LNCaP clone FGC (cell line): ENCODE measurements around the gene SHISA7.

Source experiments
- DNase-seq: peaks from one replicate; pipeline ENCODE4 v3.0.0-alpha.2; 2011; ENCODE audit warnings: low read depth
- H3K4me3 ChIP-seq: 2 replicates; pipeline ENCODE4 v1.5.1; 2011; ENCODE audit warnings: mild to moderate bottlenecking, low read depth, low read length, control low read depth
- CTCF ChIP-seq: IDR thresholded peaks from 2 replicates; pipeline ENCODE4 v1.5.1; 2012; ENCODE audit warnings: mild to moderate bottlenecking; ENCODE audit not compliant: control insufficient read depth, insufficient read depth; ENCODE audit errors: extremely low read depth

SHISA7 gene

DNA sequence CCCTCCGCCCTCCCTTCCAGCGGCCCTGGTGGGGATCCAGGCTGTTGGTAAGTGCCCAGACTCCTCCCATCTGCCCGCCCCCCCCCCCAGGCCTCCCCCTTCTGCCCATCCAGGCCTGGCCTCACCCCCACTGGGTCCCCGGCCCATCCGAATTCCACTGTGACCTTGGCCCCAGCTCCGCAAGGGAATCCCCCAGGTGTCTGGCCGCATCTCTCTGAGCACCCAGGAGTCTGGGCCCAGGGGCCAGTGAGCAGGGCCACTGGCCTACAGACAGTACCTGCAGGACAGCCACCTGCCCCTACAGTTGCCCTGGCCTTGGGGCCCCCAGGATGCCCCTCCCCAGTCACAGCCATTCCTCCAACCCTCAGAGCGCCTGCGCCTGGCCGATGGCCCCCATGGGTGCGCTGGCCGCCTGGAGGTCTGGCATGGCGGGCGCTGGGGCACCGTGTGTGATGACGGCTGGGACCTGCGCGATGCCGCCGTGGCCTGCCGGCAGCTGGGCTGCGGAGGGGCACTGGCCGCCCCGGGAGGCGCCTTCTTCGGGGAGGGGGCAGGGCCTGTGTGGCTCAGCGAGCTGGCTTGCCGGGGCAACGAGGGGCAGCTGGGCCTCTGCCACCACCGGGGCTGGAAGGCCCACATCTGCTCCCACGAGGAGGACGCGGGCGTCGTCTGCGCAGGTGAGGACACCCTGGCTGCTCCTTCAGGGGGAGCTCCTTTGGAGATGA, 46.0 kb upstream of the SHISA7 start:
- no peak for DNase-seq
- no peak overlapping the region for H3K4me3 ChIP-seq
- no peak for TF ChIP-seq CTCF

DNA sequence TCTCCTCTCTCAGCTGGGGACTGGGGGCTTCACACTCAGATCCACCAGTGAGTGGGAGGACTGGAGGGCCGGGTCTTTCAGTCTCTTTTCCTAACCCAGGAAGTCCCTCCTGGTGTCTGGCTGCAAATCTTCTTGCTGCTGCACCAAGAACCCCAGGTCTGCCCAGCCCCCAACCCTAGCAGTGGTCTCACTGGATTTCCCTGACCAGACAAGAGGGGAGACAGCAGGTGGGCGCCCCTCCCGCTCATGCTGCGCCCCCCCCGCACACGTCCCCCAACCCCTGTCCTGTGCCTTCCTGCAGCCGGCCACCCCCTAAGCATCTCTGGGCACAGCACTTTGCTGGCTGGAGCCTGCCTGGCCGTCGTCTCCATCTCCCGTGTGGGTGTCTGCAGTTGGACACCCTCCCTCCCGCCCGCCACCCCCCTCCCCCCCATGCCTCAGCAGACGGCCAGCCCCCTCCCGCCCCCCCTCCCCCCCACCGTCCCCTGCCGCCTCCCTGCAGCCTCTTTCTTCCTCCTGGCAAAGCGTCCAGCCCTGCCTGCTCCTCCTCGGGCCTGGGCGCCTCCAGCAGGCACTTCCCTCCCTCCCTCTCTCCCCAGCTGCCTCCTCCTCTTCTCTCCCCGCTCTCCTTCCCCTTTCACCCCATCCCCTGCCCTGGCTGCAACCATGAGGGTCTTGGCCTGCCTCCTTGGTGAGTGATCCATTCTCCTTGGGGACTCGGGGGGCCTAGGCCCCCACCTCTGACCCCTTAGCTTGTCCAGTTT, 45.0 kb upstream of the SHISA7 start, which contains the start of gene SSC5D:
Gene SSC5D (plus strand): TSS at position 513 of the 764 bp plus-strand sequence. CDS start 154 bp downstream, at position 667.
- no peak for TF ChIP-seq CTCF
- no peak within 1 kb of the TSS for H3K4me3 ChIP-seq
- no peak for DNase-seq

DNA sequence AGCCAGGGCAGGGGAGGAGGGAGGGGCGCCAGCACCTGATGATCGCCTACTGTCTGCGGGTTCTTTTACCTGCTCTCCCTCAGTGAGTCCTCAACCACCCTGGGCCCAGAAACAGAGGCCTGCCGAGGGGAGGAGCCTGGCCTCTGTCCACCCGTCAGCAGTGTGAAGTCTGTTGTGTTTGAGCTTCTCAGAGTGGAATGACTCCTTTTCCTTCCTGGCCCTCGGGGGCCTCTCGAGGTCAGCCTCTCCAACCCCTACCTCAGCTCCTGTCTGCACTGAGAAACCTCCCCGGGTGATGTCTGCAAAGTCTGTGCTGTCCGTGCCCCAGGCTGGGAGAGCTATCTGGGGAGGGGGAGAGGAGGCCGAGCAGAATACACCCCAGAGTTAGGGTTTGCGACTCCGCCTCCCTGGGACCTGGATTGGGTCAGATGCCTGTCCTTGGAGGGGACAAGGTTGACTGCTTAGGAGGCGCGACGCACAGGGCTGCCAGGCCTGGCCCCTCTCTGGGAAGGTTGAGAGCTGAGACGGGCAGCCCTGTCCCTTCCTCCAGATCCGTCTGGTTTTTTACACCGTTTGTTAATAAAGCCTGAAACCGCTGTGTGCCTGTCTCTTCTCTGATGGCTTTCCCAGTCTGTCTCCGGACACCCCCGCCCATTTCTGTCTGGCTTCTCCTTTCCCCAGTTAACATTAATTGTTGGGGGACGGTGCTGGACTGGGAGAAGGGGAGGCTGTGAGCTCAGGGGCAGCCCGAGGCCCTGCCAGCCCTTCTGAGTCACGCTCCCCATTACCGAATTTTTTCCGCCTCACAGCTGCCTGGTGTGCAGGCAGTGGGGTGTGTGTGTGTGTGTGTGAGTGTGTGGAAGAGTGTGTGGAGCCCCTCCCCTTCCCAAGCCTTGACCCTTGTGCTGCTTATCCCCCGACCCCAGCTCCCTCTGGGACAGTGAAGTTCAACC, 44.1 kb upstream of the SHISA7 start:
- DNase-seq: no peak
- no peak overlapping the region for H3K4me3 ChIP-seq
- no peak for TF ChIP-seq CTCF

- peak overlapping the region; percentile 89 for H3K4me3 ChIP-seq
- no peak for DNase-seq
Observed at GRCh38 chr19:55486043-55486970, 43.2 kb upstream of the SHISA7 start.

GRCh38 chr19:55485439-55486011, 42.4 kb upstream of the SHISA7 start:
- no peak for TF ChIP-seq CTCF
- peak overlapping the region; percentile 89 for H3K4me3 ChIP-seq
- no peak for DNase-seq

More at GRCh38 chr19:55486043-55486970, 43.2 kb upstream of the SHISA7 start:
- TF ChIP-seq CTCF: no peak
